Keratinocyte (primary cell): Measurements from ENCODE around the gene FOXQ1.

ENCODE experiments used
- CTCF ChIP-seq, 3 experiments: IDR thresholded peaks in 1 of 3; conservative IDR thresholded peaks in 1 of 3; optimal IDR thresholded peaks in 1 of 3; 2 replicates in 2 of 3; 3 replicates in 1 of 3; pipeline versions ENCODE3 to v1.5.1; 2011; ENCODE audit warnings: low read length in 3 of 3, mild to moderate bottlenecking in 3 of 3, moderate library complexity in 2 of 3, control low read depth in 1 of 3, inconsistent platforms in 1 of 3; ENCODE audit not compliant: insufficient read depth in 2 of 3; ENCODE audit errors: extremely low read depth in 1 of 3
- EZH2 ChIP-seq: IDR thresholded peaks from one replicate; pipeline ENCODE4 v1.6.1; 2012; ENCODE audit warnings: inconsistent platforms, mild to moderate bottlenecking, low read length, moderate library complexity

GRCh38 chr6:1278061-1278720 is 33.7 kb upstream of the FOXQ1 start:
- no peak for TF ChIP-seq EZH2
- TF ChIP-seq CTCF (optimal IDR thresholded peaks at IDR 0.05 in 1 of 3, IDR thresholded peaks at IDR 0.05 in 1 of 3, conservative IDR thresholded peaks at IDR 0.05 in 1 of 3; ENCODE audit: extremely low read depth in 1 of 3, insufficient read depth in 2 of 3, low read length in 3 of 3), result no peak
